Body of pancreas (tissue), 4 donors: ENCODE measurements around the gene VASH1.
"Not testable (repeated sequence)": the region's sequence is repeated elsewhere in the genome, so short reads cannot be mapped to it uniquely, and the experiment has no call there.

ENCODE experiments used
- CTCF ChIP-seq, 7 experiments: fragments of 450-650 bp in 4 of 7; fragments of 200-600 bp in 3 of 7; sonication (generic) in 3 of 7; IDR thresholded peaks; one replicate each; pipeline ENCODE4 v1.5.1; 2016 to 2019; ENCODE audit warnings: antibody characterized with exemption in 7 of 7
- POLR2A ChIP-seq, 3 donors: fragments of 450-650 bp; IDR thresholded peaks; one replicate each; pipeline ENCODE4 v1.6.1; 2016; ENCODE audit warnings: antibody characterized with exemption in 3 of 3, mild to moderate bottlenecking in 2 of 3

- TF ChIP-seq POLR2A, CTCF (IDR thresholded peaks at IDR 0.05): not testable (repeated sequence)
Measured at GRCh38 chr14:76734501-76734900, 26.8 kb upstream of the VASH1 start.
